Measurements from ENCODE around the gene CDK9.
A peak's percentile ranks its signal among the peaks of the same experiment; 100 is the strongest.

Gene CDK9

GRCh38 chr9:127806871-127807270 is 21.0 kb downstream of the CDK9 start:
- Histone ChIP-seq H4K91ac (ENCODE audit: low read depth, low read length) (no peak overlapping the region), H3K79me2 (ENCODE audit: control insufficient read depth, insufficient read depth, low read length, poor library complexity) (peaks cover 8% of the 10 kb centered on the region), H3K18ac (ENCODE audit: low read length) (no peak overlapping the region), H3K4me2 (ENCODE audit: low read length) (no peak overlapping the region), H3K4me3 (ENCODE audit: low read depth, low read length) (no peak overlapping the region), H3K27ac (ENCODE audit: low read depth, low read length) (no peak overlapping the region), H4K8ac (ENCODE audit: low read depth, low read length) (no peak overlapping the region), H2BK5ac (ENCODE audit: low read depth, low read length, poor library complexity) (no peak overlapping the region), H4K12ac (ENCODE audit: low read depth, low read length) (no peak overlapping the region), H2AFZ (ENCODE audit: insufficient read depth, low read length, poor library complexity) (no peak overlapping the region), H2AK5ac (ENCODE audit: low read length) (no peak overlapping the region), H3K27me3 (ENCODE audit: insufficient read depth, low read length) (no peaks in the 10 kb centered on the region), H3K4me1 (ENCODE audit: control insufficient read depth in 1 of 2, insufficient read depth in 2 of 2, low read length in 2 of 2) (peaks cover 11 to 27% of the 10 kb centered on the region in 2 experiments), H3K9me3 (ENCODE audit: insufficient read depth, low read depth, low read length) (no peaks in the 10 kb centered on the region), H2BK12ac (ENCODE audit: low read length) (no peak overlapping the region), H2BK120ac (ENCODE audit: insufficient read depth, low read length, poor library complexity) (no peak overlapping the region), H3K79me1 (ENCODE audit: low read length) (peaks cover 14% of the 10 kb centered on the region), H3K23ac (ENCODE audit: low read length) (no peak overlapping the region), H3K36me3 (ENCODE audit: control insufficient read depth in 1 of 2, insufficient read depth in 2 of 2, low read length in 2 of 2) (peaks cover 29 to 33% of the 10 kb centered on the region in 2 experiments), H3K14ac (ENCODE audit: low read length) (no peak overlapping the region), H3K9ac (ENCODE audit: low read length) (no peak overlapping the region), H3K4ac (ENCODE audit: low read depth, low read length) (no peak overlapping the region)
- no CpG with 5 or more reads among the region's 14 CpGs for WGBS (ENCODE audit: extremely low coverage, insufficient coverage, insufficient read length)
- DNase-seq: no peak

DNA sequence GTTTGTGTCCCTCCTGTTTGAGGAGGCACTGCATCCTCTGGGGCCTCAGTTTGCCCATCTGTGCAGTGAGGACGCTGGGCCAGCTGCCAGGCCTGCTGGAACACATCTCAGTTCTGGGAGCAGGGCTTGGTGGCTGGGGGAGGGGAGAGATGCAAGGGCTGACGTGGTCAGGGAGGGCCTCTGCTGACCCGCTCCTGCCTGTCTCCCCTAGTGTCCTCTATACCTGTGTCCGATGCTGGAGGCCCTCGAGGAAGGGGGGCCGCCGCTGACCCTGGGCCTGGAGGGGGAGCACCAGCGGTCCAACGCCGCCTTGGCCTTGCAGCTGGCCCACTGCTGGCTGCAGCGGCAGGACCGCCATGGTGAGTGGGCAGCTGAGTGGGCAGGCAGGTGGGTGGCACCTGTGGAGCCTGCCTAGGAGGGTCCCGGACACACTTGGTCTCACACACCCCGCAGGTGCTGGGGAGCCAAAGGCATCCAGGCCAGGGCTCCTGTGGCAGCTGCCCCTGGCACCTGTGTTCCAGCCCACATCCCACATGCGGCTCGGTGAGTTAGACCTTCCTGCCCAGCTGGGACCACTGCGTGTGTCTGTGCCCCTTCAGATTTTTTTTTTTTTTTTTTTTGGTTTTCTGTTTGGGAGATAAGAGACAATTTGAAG is 22.6 kb downstream of the CDK9 start:
- no CpG with 5 or more reads among the region's 17 CpGs for WGBS (ENCODE audit: extremely low coverage, insufficient coverage, insufficient read length)
- no peak for DNase-seq

GRCh38 chr9:127809002-127809539 is 23.2 kb downstream of the CDK9 start:
- Histone ChIP-seq H3K4ac (ENCODE audit: low read depth, low read length) (no peak overlapping the region), H3K4me2 (ENCODE audit: low read length) (peak overlapping the region; percentile 65), H3K4me1 (ENCODE audit: control insufficient read depth in 1 of 2, insufficient read depth in 2 of 2, low read length in 2 of 2) (peaks cover 11 to 15% of the 10 kb centered on the region in 2 experiments), H3K14ac (ENCODE audit: low read length) (no peak overlapping the region), H3K18ac (ENCODE audit: low read length) (no peak overlapping the region), H3K79me1 (ENCODE audit: low read length) (peaks cover 3% of the 10 kb centered on the region), H4K8ac (ENCODE audit: low read depth, low read length) (no peak overlapping the region), H2AFZ (ENCODE audit: insufficient read depth, low read length, poor library complexity) (no peak overlapping the region), H3K36me3 (ENCODE audit: control insufficient read depth in 1 of 2, insufficient read depth in 2 of 2, low read length in 2 of 2) (peaks cover 47% of the 10 kb centered on the region in 2 experiments), H3K79me2 (ENCODE audit: control insufficient read depth, insufficient read depth, low read length, poor library complexity) (no peaks in the 10 kb centered on the region), H2BK12ac (ENCODE audit: low read length) (no peak overlapping the region), H4K91ac (ENCODE audit: low read depth, low read length) (no peak overlapping the region), H3K23ac (ENCODE audit: low read length) (no peak overlapping the region), H2BK120ac (ENCODE audit: insufficient read depth, low read length, poor library complexity) (no peak overlapping the region), H3K4me3 (ENCODE audit: low read depth, low read length) (no peak overlapping the region), H3K9me3 (ENCODE audit: insufficient read depth, low read depth, low read length) (no peaks in the 10 kb centered on the region), H3K27me3 (ENCODE audit: insufficient read depth, low read length) (no peaks in the 10 kb centered on the region), H3K9ac (ENCODE audit: low read length) (no peak overlapping the region), H2BK5ac (ENCODE audit: low read depth, low read length, poor library complexity) (no peak overlapping the region), H3K27ac (ENCODE audit: low read depth, low read length) (no peak overlapping the region), H4K12ac (ENCODE audit: low read depth, low read length) (no peak overlapping the region), H2AK5ac (ENCODE audit: low read length) (no peak overlapping the region)
- DNase-seq: no peak
- WGBS (ENCODE audit: extremely low coverage, insufficient coverage, insufficient read length): no CpG with 5 or more reads among the region's 9 CpGs

More for the DNA sequence above, 22.6 kb downstream of the CDK9 start:
- no peak overlapping the region for H3K27ac ChIP-seq (ENCODE audit: low read depth, low read length)
- peaks cover 2% of the 10 kb centered on the region for H3K79me2 ChIP-seq (ENCODE audit: control insufficient read depth, insufficient read depth, low read length, poor library complexity)
- no peak overlapping the region for H2AFZ ChIP-seq (ENCODE audit: insufficient read depth, low read length, poor library complexity)
- H3K14ac ChIP-seq (ENCODE audit: low read length): no peak overlapping the region
- peaks cover 5% of the 10 kb centered on the region for H3K79me1 ChIP-seq (ENCODE audit: low read length)
- no peak overlapping the region for H3K9ac ChIP-seq (ENCODE audit: low read length)
- H3K9me3 ChIP-seq (ENCODE audit: insufficient read depth, low read depth, low read length): no peaks in the 10 kb centered on the region
- peaks cover 11 to 21% of the 10 kb centered on the region in 2 experiments for H3K4me1 ChIP-seq (ENCODE audit: control insufficient read depth in 1 of 2, insufficient read depth in 2 of 2, low read length in 2 of 2)
- H3K4me3 ChIP-seq (ENCODE audit: low read depth, low read length): no peak overlapping the region
- no peak overlapping the region for H4K12ac ChIP-seq (ENCODE audit: low read depth, low read length)
- peaks cover 41% of the 10 kb centered on the region in 2 experiments for H3K36me3 ChIP-seq (ENCODE audit: control insufficient read depth in 1 of 2, insufficient read depth in 2 of 2, low read length in 2 of 2)
- no peak overlapping the region for H4K8ac ChIP-seq (ENCODE audit: low read depth, low read length)
- H2BK5ac ChIP-seq (ENCODE audit: low read depth, low read length, poor library complexity): no peak overlapping the region
- H4K91ac ChIP-seq (ENCODE audit: low read depth, low read length): no peak overlapping the region
- H3K4me2 ChIP-seq (ENCODE audit: low read length): no peak overlapping the region
- H2BK12ac ChIP-seq (ENCODE audit: low read length): no peak overlapping the region
- no peak overlapping the region for H3K23ac ChIP-seq (ENCODE audit: low read length)
- H3K18ac ChIP-seq (ENCODE audit: low read length): no peak overlapping the region
- H3K27me3 ChIP-seq (ENCODE audit: insufficient read depth, low read length): no peaks in the 10 kb centered on the region
- no peak overlapping the region for H2BK120ac ChIP-seq (ENCODE audit: insufficient read depth, low read length, poor library complexity)
- H3K4ac ChIP-seq (ENCODE audit: low read depth, low read length): no peak overlapping the region
- no peak overlapping the region for H2AK5ac ChIP-seq (ENCODE audit: low read length)

GRCh38 chr9:127809540-127810377 is 23.9 kb downstream of the CDK9 start:
- Histone ChIP-seq H3K14ac (ENCODE audit: low read length) (peak overlapping the region; percentile 5), H2AFZ (ENCODE audit: insufficient read depth, low read length, poor library complexity) (peak overlapping the region; percentile 56), H3K4me2 (ENCODE audit: low read length) (peak overlapping the region; percentile 65), H3K4ac (ENCODE audit: low read depth, low read length) (no peak overlapping the region), H3K4me1 (ENCODE audit: control insufficient read depth in 1 of 2, insufficient read depth in 2 of 2, low read length in 2 of 2) (peaks cover 11 to 13% of the 10 kb centered on the region in 2 experiments), H4K8ac (ENCODE audit: low read depth, low read length) (peak overlapping the region; percentile 25), H3K23ac (ENCODE audit: low read length) (no peak overlapping the region), H3K4me3 (ENCODE audit: low read depth, low read length) (no peak overlapping the region), H3K9ac (ENCODE audit: low read length) (no peak overlapping the region), H2AK5ac (ENCODE audit: low read length) (no peak overlapping the region), H2BK5ac (ENCODE audit: low read depth, low read length, poor library complexity) (no peak overlapping the region), H2BK12ac (ENCODE audit: low read length) (no peak overlapping the region), H3K27me3 (ENCODE audit: insufficient read depth, low read length) (no peaks in the 10 kb centered on the region), H3K18ac (ENCODE audit: low read length) (peak overlapping the region; percentile 15), H3K27ac (ENCODE audit: low read depth, low read length) (no peak overlapping the region), H2BK120ac (ENCODE audit: insufficient read depth, low read length, poor library complexity) (peak overlapping the region; percentile 15), H3K79me2 (ENCODE audit: control insufficient read depth, insufficient read depth, low read length, poor library complexity) (no peaks in the 10 kb centered on the region), H4K12ac (ENCODE audit: low read depth, low read length) (peak overlapping the region; percentile 6), H4K91ac (ENCODE audit: low read depth, low read length) (peak overlapping the region; percentile 4), H3K36me3 (ENCODE audit: control insufficient read depth in 1 of 2, insufficient read depth in 2 of 2, low read length in 2 of 2) (peaks cover 46 to 52% of the 10 kb centered on the region in 2 experiments), H3K79me1 (ENCODE audit: low read length) (peaks cover 3% of the 10 kb centered on the region), H3K9me3 (ENCODE audit: insufficient read depth, low read depth, low read length) (no peaks in the 10 kb centered on the region)
- WGBS (ENCODE audit: extremely low coverage, insufficient coverage, insufficient read length): no CpG with 5 or more reads among the region's 57 CpGs
- DNase-seq: peak; percentile 58 to 70
